ENCODE data around the gene NMRAL1. TPM values are rescaled to one million over a fixed set of nuclear protein-coding genes. Genes with fewer than 3 reads are reported as not detected.

NMRAL1 gene
- total RNA-seq, 4 donors from 2014 or later, result 55.5 to 61.8 (median 57.7) TPM

DNA sequence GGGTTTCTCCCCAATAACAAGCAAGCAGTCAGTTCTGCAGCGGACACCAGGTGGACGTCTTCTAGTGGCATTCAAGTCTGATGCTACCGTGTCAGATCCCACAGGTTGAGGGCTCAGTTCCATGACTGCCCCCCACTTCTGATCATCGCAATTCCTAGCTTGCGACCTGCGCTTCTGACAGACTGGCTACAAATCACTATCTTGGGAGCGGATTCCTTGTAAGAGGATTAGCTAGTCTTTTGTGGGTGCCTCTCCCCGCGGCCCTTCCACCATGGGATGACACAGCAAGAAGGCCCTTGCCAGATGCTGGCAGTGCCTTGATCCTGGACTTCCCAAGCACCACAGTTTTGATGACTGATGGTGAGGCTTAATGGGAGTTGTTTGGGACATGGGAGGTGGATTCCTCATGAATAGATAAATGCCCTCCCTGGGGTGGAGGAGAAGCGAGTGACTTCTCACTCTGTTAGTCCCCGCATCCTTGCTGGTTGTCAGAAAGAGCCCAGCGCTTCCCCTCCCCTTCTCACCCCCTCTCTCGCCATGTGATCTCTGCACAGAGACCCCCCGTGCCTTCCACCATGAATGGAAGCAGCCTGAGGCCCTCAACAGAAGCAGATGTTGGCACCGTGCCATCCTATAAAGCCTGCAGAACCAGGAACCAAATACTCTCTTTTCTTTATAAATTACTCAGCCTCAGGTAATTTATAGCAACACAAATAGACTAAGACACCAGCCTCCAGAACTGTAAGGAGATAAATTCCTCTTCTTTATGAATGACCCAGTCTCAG lies 45.0 kb upstream of the NMRAL1 start:
- no peaks in the 10 kb centered on the region for H3K9me3 ChIP-seq
- WGBS, 2 donors, result 79 to 90% methylated on average over 15 of the region's 15 CpGs
- no peak for DNase-seq (ENCODE audit: low spot score in 2 of 2)
- no peak overlapping the region for H3K27ac ChIP-seq
- TF ChIP-seq POLR2A (IDR thresholded peaks at IDR 0.05) (no peak), EP300 (IDR thresholded peaks at IDR 0.05) (no peak)
- TF ChIP-seq, protein P1, sequence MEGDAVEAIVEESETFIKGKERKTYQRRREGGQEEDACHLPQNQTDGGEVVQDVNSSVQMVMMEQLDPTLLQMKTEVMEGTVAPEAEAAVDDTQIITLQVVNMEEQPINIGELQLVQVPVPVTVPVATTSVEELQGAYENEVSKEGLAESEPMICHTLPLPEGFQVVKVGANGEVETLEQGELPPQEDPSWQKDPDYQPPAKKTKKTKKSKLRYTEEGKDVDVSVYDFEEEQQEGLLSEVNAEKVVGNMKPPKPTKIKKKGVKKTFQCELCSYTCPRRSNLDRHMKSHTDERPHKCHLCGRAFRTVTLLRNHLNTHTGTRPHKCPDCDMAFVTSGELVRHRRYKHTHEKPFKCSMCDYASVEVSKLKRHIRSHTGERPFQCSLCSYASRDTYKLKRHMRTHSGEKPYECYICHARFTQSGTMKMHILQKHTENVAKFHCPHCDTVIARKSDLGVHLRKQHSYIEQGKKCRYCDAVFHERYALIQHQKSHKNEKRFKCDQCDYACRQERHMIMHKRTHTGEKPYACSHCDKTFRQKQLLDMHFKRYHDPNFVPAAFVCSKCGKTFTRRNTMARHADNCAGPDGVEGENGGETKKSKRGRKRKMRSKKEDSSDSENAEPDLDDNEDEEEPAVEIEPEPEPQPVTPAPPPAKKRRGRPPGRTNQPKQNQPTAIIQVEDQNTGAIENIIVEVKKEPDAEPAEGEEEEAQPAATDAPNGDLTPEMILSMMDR (IDR thresholded peaks at IDR 0.05), result no peak
- no peak overlapping the region for H3K4me3 ChIP-seq
- H3K4me1 ChIP-seq, result peaks cover 0 to 40% (median 16%) of the 10 kb centered on the region in 4 donors
- peaks cover 0 to 23% (median 0%) of the 10 kb centered on the region in 3 donors for H3K36me3 ChIP-seq
- H3K27me3 ChIP-seq, result no peaks in the 10 kb centered on the region

DNA sequence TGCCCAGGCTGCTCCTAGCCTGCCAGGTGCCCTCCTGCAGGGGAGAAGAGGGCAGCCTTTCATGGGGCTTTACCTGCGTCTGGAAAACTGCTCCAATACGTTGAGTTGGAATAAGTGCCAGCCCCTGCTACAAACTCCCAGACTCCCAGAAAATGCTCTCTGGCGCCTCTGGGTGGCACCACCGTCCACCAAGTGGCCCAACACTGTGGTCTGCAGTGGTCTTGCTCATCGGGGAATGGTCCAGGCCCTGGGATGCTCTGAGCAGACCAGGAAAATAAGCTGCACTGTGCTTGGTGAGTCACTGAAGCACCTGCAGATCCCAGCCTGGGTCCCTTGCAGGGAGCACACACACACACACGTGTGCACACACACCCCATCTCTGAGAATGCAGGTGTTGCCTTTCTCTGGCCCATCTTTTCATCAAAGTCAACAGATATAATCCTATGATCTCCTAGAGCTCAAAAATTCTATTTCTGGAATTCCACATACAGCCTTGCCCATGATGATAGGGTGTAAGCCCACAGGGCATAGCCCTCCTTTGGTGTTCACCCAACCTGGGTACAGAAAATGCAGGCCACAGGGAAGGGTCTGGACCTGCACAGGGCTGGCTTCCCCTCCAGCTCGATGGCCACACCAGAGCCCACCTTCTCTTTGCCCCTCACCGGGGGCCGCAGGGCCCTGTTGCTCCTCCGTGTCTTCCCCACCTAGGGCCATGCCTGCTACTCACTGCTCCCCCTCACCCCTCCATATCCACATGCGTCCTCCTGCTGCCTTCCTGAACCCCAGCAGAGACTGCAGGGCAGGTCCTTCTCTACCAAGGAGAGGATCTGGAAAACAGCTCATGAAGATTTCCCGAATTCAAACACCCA lies 43.6 kb upstream of the NMRAL1 start:
- WGBS, 2 donors, result 66 to 70% methylated on average over 9 to 12 of the region's 12 CpGs
- Histone ChIP-seq H3K4me1 (peaks cover 0 to 54% (median 27%) of the 10 kb centered on the region in 4 donors), H3K27ac (no peak overlapping the region), H3K27me3 (no peaks in the 10 kb centered on the region), H3K9me3 (no peaks in the 10 kb centered on the region), H3K4me3 (no peak overlapping the region), H3K36me3 (peaks cover 0 to 22% (median under 1%) of the 10 kb centered on the region in 3 donors)
- no peak for TF ChIP-seq POLR2A (IDR thresholded peaks at IDR 0.05)
- TF ChIP-seq EP300 (IDR thresholded peaks at IDR 0.05), result no peak
- TF ChIP-seq, protein P1 (IDR thresholded peaks at IDR 0.05), result peak in 4 of 5 experiments; percentile 15 to 52 (median 41)
- DNase-seq (ENCODE audit: low spot score in 2 of 2), result no peak

DNA sequence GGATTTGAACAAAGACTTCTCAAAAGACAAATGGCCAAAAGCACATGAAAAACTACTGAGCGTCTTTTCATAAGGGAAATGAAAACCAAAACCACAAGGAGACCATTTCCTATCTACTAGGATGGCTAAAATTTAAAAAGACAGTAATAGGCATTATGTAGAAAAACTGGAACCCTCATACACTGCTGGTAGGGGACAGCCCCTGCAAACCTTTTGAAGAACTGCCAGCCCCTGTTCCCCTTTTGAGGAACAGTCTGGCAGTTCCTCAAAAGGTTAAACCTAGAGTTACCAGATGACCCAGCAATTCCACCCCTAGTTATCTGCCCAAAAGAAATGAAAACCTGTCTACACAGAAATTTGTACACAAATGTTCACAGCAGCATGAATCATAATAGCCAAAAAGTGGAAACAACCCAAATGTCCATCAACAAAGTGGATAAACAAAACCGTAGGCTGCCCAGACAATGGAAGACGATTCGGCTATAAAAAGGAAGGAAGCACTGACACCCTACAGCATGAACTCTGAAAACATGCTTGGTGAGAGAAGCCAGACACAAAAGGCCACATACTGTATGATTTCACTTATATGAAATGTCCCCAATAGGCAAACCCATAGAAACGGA lies 41.3 kb upstream of the NMRAL1 start:
- no peaks in the 10 kb centered on the region for H3K9me3 ChIP-seq
- H3K4me1 ChIP-seq, result peaks cover 0 to 65% (median 25%) of the 10 kb centered on the region in 4 donors

DNA sequence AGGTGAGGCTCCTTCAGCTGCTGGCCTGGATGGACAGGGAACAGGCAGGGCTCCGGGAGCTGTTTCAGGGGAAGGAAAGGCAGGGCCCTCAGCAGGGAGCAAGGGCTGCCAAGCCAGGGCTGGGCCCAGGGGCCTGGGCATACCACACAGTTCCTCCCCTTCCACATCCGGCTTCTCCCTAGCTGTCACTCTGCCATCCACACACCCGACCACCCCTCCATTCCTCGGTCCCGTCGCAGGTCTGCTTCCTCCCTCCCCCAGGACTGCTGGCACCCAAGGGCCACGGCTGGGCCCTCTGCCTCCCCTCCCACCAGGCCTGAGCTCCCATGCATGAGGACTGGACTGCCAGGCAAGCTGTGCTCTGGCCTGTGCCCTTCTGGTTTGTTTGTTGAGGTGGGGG lies 40.2 kb upstream of the NMRAL1 start:
- no peaks in the 10 kb centered on the region for H3K9me3 ChIP-seq
- H3K27me3 ChIP-seq, result no peaks in the 10 kb centered on the region
- H3K4me3 ChIP-seq, result no peak overlapping the region
- 25 to 27% methylated on average over 7 of the region's 7 CpGs for WGBS, 2 donors
- no peak for DNase-seq (ENCODE audit: low spot score in 2 of 2)
- H3K36me3 ChIP-seq, result peaks cover 0 to 44% (median 12%) of the 10 kb centered on the region in 3 donors
- H3K27ac ChIP-seq, result peak overlapping the region; percentile 10 to 90 (median 74)
- H3K4me1 ChIP-seq, result peaks cover 0 to 66% (median 25%) of the 10 kb centered on the region in 4 donors
- TF ChIP-seq EP300 (IDR thresholded peaks at IDR 0.05), result no peak
- TF ChIP-seq, protein P1 (IDR thresholded peaks at IDR 0.05), result no peak

More for the DNA sequence above, 41.3 kb upstream of the NMRAL1 start:
- WGBS, 2 donors, result 21 to 27% methylated on average over 5 of the region's 5 CpGs
- Histone ChIP-seq H3K36me3 (peaks cover 0 to 33% (median 9%) of the 10 kb centered on the region in 3 donors), H3K27ac (peak overlapping the region in 3 of 4 donors; percentile 69 to 90 (median 78)), H3K4me3 (peak overlapping the region in 1 of 4 donors; percentile 1), H3K27me3 (no peaks in the 10 kb centered on the region)
- no peak for DNase-seq (ENCODE audit: low spot score in 2 of 2)
- TF ChIP-seq EP300 (IDR thresholded peaks at IDR 0.05) (peak in 1 of 2 donors; percentile 4), POLR2A (IDR thresholded peaks at IDR 0.05) (no peak)
- TF ChIP-seq, protein P1 (IDR thresholded peaks at IDR 0.05), result no peak
